ENCODE data around the gene TEC.
A peak's percentile ranks its signal among the peaks of the same experiment; 100 is the strongest.
"Not testable (repeated sequence)": the region's sequence is repeated elsewhere in the genome, so short reads cannot be mapped to it uniquely, and the experiment has no call there.

Gene TEC

DNA sequence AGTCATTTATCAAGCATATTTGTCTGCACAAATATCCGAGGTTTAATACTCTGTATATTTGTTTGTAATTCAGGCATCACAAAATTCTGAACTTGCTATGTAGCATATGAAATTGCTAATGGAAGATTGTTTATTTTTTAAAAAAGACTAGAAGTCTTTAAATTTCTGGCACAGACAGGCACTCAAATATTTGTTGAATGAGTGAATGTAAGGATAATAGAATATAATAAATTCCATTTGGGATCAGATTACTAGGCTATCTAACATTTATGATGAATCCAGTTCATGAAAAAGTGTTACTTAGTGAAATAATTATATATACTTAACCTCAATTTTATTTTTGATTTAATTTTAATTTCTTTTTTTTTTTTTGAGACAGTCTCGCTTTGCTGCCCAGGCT lies 30.4 kb upstream of the TEC start:
- DNase-seq (ENCODE audit: extremely low read depth, low read depth): no peak
- no peak overlapping the region for H3K4me3 ChIP-seq (replicated peaks; ENCODE audit: low read depth, low read length)
- TF ChIP-seq, protein P1, sequence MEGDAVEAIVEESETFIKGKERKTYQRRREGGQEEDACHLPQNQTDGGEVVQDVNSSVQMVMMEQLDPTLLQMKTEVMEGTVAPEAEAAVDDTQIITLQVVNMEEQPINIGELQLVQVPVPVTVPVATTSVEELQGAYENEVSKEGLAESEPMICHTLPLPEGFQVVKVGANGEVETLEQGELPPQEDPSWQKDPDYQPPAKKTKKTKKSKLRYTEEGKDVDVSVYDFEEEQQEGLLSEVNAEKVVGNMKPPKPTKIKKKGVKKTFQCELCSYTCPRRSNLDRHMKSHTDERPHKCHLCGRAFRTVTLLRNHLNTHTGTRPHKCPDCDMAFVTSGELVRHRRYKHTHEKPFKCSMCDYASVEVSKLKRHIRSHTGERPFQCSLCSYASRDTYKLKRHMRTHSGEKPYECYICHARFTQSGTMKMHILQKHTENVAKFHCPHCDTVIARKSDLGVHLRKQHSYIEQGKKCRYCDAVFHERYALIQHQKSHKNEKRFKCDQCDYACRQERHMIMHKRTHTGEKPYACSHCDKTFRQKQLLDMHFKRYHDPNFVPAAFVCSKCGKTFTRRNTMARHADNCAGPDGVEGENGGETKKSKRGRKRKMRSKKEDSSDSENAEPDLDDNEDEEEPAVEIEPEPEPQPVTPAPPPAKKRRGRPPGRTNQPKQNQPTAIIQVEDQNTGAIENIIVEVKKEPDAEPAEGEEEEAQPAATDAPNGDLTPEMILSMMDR (IDR thresholded peaks at IDR 0.05; ENCODE audit: low read depth, low read length, missing control alignments): no peak

DNA sequence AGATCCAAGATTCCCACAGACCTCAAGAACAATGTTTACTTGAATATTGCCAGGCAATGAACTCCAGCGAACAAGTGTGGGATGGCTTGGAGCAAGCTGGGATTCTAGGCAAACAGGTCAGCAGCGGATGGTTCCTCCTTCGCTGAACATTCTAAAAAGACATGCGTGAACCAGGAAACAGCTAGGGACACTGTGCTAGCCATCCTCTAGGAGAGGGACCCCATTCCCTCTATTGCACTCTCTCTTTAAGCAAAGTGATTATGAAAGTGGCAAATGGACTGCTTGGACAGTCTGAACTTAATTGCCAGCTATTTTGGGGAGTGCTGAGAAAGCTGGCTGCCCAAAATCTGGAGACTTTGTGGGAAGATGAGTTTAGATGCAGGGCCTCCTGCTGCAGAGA lies 29.9 kb upstream of the TEC start:
- TF ChIP-seq, protein P1 (IDR thresholded peaks at IDR 0.05; ENCODE audit: low read depth, low read length, missing control alignments): no peak
- no peak for DNase-seq (ENCODE audit: extremely low read depth, low read depth)
- no peak overlapping the region for H3K4me3 ChIP-seq (replicated peaks; ENCODE audit: low read depth, low read length)

DNA sequence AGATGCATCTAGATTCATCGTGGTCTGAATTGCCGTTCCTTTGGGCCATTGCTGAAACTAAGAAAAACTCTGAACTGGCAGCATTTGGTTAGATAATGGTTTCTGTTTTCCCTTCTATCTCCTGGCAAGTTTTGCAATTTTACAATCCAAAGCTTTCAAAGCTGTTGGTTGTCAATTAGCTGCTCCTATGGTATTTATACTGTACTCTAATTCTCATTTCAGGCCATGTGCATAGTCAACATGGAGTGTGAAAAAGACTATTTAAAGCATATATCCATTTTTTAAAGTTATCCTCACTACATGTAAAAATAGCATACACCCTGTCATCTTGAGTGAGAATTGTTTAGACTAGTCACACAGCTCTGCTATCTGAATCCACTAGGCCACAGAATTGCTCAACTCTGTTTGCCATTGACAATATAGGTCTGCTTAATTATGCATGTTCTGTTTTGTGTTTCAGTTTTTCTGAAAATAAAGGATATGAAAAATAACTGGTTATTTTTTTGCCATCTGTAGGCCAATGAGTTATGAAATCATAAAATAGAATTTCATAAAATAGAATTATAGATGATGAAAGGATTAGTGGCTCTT lies 27.7 kb upstream of the TEC start:
- DNase-seq (ENCODE audit: extremely low read depth, low read depth): no peak
- TF ChIP-seq, protein P1 (IDR thresholded peaks at IDR 0.05; ENCODE audit: low read depth, low read length, missing control alignments): no peak

DNA sequence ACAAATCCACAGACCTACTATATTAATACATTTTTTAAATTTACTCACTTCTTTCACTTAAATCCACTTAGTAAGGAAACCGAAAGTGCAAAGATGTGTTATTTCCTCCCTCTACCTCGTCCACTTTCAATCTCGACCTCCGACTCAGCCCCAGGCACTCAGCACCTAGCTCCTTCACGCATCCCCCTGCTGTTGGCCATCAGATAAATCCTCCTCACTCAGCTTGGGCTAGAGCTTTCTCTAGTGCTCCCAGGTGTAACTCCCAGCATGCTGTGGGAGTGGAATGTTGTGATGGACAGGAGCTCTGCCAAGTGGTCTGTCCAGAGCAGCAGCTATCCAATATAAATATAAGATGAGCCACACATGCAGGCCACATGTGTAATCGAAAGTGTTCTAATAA lies 26.7 kb upstream of the TEC start:
- no peak for DNase-seq (ENCODE audit: extremely low read depth, low read depth)
- TF ChIP-seq, protein P1 (IDR thresholded peaks at IDR 0.05; ENCODE audit: low read depth, low read length, missing control alignments): no peak
- no peak overlapping the region for H3K4me3 ChIP-seq (replicated peaks; ENCODE audit: low read depth, low read length)

More for the DNA sequence above, 27.7 kb upstream of the TEC start:
- no peak overlapping the region for H3K4me3 ChIP-seq (replicated peaks; ENCODE audit: low read depth, low read length)

DNA sequence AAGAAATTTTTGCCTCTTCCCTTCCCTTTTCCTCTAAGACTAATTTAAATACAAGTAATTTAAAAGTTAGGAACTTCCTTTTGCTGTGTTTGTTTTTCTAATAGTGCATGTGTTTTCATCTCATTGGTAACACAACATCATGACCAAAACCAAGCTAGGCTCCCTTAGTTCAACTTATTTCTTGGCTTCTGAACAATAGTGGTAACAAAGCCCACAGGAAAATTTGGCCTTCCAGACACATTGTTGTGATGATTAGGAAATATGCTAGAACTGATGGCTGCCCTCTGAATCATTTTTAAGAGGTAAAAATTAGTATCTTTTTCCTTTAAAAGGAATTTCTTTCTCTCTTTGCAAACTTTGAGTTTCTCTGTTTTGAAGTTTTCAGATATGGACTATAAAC lies 25.5 kb upstream of the TEC start:
- TF ChIP-seq, protein P1 (IDR thresholded peaks at IDR 0.05; ENCODE audit: low read depth, low read length, missing control alignments): no peak
- DNase-seq (ENCODE audit: extremely low read depth, low read depth): no peak
- no peak overlapping the region for H3K4me3 ChIP-seq (replicated peaks; ENCODE audit: low read depth, low read length)

DNA sequence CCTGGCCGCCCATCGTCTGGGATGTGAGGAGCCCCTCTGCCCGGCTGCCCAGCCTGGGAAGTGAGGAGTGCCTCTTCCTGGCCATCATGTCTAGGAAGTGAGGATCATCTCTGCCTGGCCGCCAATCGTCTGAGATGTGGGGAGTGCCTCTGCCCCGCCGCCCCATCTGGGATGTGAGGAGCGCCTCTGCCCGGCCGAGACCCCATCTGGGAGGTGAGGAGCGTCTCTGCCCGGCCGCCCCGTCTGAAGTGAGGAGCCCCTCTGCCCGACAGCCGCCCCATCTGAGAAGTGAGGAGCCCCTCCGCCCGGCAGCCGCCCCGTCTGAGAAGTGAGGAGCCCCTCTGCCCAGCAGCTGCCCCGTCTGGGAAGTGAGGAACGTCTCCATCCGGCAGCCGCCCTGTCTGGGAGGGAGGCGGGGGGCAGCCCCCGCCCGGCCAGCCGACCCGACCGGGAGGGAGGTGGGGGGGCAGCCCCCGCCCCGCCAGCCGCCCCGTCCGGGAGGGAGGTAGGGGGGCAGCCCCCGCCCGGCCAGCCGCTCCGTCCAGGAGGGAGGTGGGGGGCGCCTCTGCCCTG lies 22.7 kb upstream of the TEC start:
- not testable (repeated sequence) for DNase-seq (ENCODE audit: extremely low read depth, low read depth); H3K4me3 ChIP-seq (replicated peaks; ENCODE audit: low read depth, low read length)

DNA sequence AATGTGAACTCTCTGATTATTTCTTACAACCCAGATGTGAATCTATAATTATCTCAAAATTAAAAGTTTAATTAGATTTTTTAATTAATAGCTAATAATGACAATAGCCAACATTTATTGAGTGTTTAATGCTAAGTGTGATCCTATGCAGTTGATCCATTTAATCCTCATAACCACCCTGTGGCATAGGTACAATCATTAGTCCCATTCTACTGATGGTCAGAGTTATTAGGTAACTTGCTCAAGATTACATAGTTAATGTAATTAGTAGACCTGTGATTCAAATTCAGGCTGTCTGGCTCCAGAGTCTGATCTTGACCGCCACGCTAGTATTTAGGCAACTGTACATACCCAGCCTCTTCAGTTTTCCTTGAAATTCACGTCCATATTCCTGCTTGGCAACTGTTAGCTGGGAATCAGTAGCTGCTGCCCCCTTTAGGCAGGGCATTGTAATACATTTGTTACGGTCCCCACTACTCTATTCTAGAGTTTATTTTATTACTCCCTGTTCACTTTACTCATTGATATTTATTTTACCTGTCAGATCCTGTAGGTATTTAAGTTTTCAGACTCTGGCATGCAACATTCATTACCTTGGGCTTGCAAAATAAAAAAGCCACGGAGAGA lies 20.6 kb upstream of the TEC start:
- no peak for DNase-seq (ENCODE audit: extremely low read depth, low read depth)
- TF ChIP-seq, protein P1 (IDR thresholded peaks at IDR 0.05; ENCODE audit: low read depth, low read length, missing control alignments): peak; percentile 68
- no peak overlapping the region for H3K4me3 ChIP-seq (replicated peaks; ENCODE audit: low read depth, low read length)

DNA sequence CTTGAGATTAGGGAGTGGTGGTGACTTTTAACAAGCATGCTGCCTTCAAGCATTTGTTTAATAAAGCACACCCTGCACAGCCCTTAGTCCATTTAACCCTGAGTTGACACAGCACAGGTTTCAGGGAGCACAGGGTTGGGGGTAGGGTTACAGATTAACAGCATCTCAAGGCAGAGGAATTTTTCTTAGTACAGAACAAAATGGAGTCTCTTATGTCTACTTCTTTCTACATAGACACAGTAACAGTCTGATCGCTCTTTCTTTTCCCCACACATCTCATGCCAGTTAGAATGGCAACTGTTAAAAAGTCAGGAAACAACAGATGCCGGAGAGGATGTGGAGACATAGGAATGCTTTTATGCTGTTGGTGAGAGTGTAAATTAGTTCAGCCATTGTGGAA lies 16.4 kb upstream of the TEC start:
- H3K4me3 ChIP-seq (replicated peaks; ENCODE audit: low read depth, low read length); DNase-seq (ENCODE audit: extremely low read depth, low read depth): not testable (repeated sequence)

DNA sequence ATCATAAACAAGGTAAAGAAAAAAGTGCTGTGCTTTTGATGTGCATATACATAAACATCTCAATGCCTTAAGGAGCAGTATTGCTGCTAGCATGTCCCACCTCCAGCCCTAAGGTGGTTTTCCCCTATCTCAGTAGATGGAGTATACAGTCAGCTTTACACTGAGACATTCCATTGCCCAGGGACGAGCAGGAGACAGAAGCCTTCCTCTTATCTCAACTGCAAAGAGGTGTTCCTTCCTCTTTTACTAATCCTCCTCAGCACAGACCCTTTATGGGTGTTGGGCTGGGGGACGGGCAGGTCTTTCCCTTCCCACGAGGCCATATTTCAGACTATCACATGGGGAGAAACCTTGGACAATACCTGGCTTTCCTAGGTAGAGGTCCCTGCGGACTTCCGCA lies 16.0 kb upstream of the TEC start:
- H3K4me3 ChIP-seq (replicated peaks; ENCODE audit: low read depth, low read length); DNase-seq (ENCODE audit: extremely low read depth, low read depth): not testable (repeated sequence)
